ENCODE results near the gene BCORL1. TPM values are rescaled to one million over a fixed set of nuclear protein-coding genes. Genes with fewer than 3 reads are reported as not detected.

The BCORL1 gene
- total and polyA plus RNA-seq, 2 experiments from 2014 or later: 3.4 to 9.2 TPM

GRCh38 chrX:130032552-130032951 lies 50.1 kb downstream of the BCORL1 start:
- DNase-seq (ENCODE audit: low spot score): no peak
- Histone ChIP-seq H3K4me3 (no peak overlapping the region), H3K27ac (no peak overlapping the region), H3K9me3 (ENCODE audit: low read depth) (no peaks in the 10 kb centered on the region), H3K9me2 (replicated peaks; ENCODE audit: insufficient read depth) (no peaks in the 10 kb centered on the region), H3K4me2 (no peak overlapping the region), H2AFZ (no peak overlapping the region), H3K36me3 (replicated peaks; ENCODE audit: insufficient read depth, low read depth) (no peaks in the 10 kb centered on the region), H3K79me2 (no peaks in the 10 kb centered on the region), H3K27me3 (no peaks in the 10 kb centered on the region), H3K4me1 (ENCODE audit: insufficient read depth) (no peaks in the 10 kb centered on the region), H4K20me1 (ENCODE audit: insufficient read depth, poor library complexity, severe bottlenecking) (no peaks in the 10 kb centered on the region)
- TF ChIP-seq EZH2phosphoT487 (IDR thresholded peaks at IDR 0.05; ENCODE audit: low read depth, severe bottlenecking, unreplicated experiment) (no peak), CTCF (IDR thresholded peaks at IDR 0.05; ENCODE audit: poor library complexity) (no peak), EZH2 (IDR thresholded peaks at IDR 0.05; ENCODE audit: borderline replicate concordance) (no peak)
- WGBS (ENCODE audit: low lambda C conversion rate, missing lambda C conversion rate): 76% methylated on average over 3 of the region's 3 CpGs

- 69% methylated on average over 7 of the region's 7 CpGs for WGBS (ENCODE audit: low lambda C conversion rate, missing lambda C conversion rate)
- Histone ChIP-seq H3K36me3 (replicated peaks; ENCODE audit: insufficient read depth, low read depth) (no peaks in the 10 kb centered on the region), H3K4me2 (no peak overlapping the region), H3K4me1 (ENCODE audit: insufficient read depth) (no peaks in the 10 kb centered on the region), H3K27ac (no peak overlapping the region), H3K79me2 (no peaks in the 10 kb centered on the region), H2AFZ (no peak overlapping the region), H3K27me3 (no peaks in the 10 kb centered on the region), H3K4me3 (no peak overlapping the region), H3K9me2 (replicated peaks; ENCODE audit: insufficient read depth) (no peaks in the 10 kb centered on the region), H4K20me1 (ENCODE audit: insufficient read depth, poor library complexity, severe bottlenecking) (no peaks in the 10 kb centered on the region), H3K9me3 (ENCODE audit: low read depth) (no peaks in the 10 kb centered on the region)
- no peak for DNase-seq (ENCODE audit: low spot score)
- TF ChIP-seq CTCF (IDR thresholded peaks at IDR 0.05; ENCODE audit: poor library complexity) (no peak), EZH2 (IDR thresholded peaks at IDR 0.05; ENCODE audit: borderline replicate concordance) (no peak), EZH2phosphoT487 (IDR thresholded peaks at IDR 0.05; ENCODE audit: low read depth, severe bottlenecking, unreplicated experiment) (no peak)
Observed at GRCh38 chrX:130034178-130034577, 51.7 kb downstream of the BCORL1 start.

- Histone ChIP-seq H3K27me3 (no peaks in the 10 kb centered on the region), H3K36me3 (replicated peaks; ENCODE audit: insufficient read depth, low read depth) (no peaks in the 10 kb centered on the region), H3K9me3 (ENCODE audit: low read depth) (no peaks in the 10 kb centered on the region), H3K79me2 (no peaks in the 10 kb centered on the region), H3K9me2 (replicated peaks; ENCODE audit: insufficient read depth) (no peaks in the 10 kb centered on the region), H3K4me3 (no peak overlapping the region), H4K20me1 (ENCODE audit: insufficient read depth, poor library complexity, severe bottlenecking) (no peaks in the 10 kb centered on the region), H3K4me2 (no peak overlapping the region), H3K4me1 (ENCODE audit: insufficient read depth) (no peaks in the 10 kb centered on the region), H3K27ac (no peak overlapping the region), H2AFZ (no peak overlapping the region)
- no peak for TF ChIP-seq EZH2phosphoT487 (IDR thresholded peaks at IDR 0.05; ENCODE audit: low read depth, severe bottlenecking, unreplicated experiment)
- TF ChIP-seq CTCF (IDR thresholded peaks at IDR 0.05; ENCODE audit: poor library complexity): no peak
- no peak for TF ChIP-seq EZH2 (IDR thresholded peaks at IDR 0.05; ENCODE audit: borderline replicate concordance)
- WGBS (ENCODE audit: low lambda C conversion rate, missing lambda C conversion rate): 100% methylated on average over 2 of the region's 2 CpGs
- no peak for DNase-seq (ENCODE audit: low spot score)
Observed at GRCh38 chrX:130039847-130040246, 57.4 kb downstream of the BCORL1 start.

- H3K27ac ChIP-seq: no peak overlapping the region
- no peak for DNase-seq (ENCODE audit: low spot score)
- H3K9me3 ChIP-seq (ENCODE audit: low read depth): no peaks in the 10 kb centered on the region
- H3K27me3 ChIP-seq: no peaks in the 10 kb centered on the region
- TF ChIP-seq EZH2phosphoT487 (IDR thresholded peaks at IDR 0.05; ENCODE audit: low read depth, severe bottlenecking, unreplicated experiment) (no peak), EZH2 (IDR thresholded peaks at IDR 0.05; ENCODE audit: borderline replicate concordance) (no peak), CTCF (IDR thresholded peaks at IDR 0.05; ENCODE audit: poor library complexity) (no peak)
- 92% methylated on average over 5 of the region's 5 CpGs for WGBS (ENCODE audit: low lambda C conversion rate, missing lambda C conversion rate)
- H3K4me1 ChIP-seq (ENCODE audit: insufficient read depth): no peaks in the 10 kb centered on the region
- H3K4me3 ChIP-seq: no peak overlapping the region
- H3K36me3 ChIP-seq (replicated peaks; ENCODE audit: insufficient read depth, low read depth): no peaks in the 10 kb centered on the region
- no peak overlapping the region for H2AFZ ChIP-seq
- no peaks in the 10 kb centered on the region for H4K20me1 ChIP-seq (ENCODE audit: insufficient read depth, poor library complexity, severe bottlenecking)
- no peaks in the 10 kb centered on the region for H3K9me2 ChIP-seq (replicated peaks; ENCODE audit: insufficient read depth)
- no peak overlapping the region for H3K4me2 ChIP-seq
- no peaks in the 10 kb centered on the region for H3K79me2 ChIP-seq
Observed at GRCh38 chrX:130047416-130047815, 65.0 kb downstream of the BCORL1 start.

All from hepatocyte (in vitro differentiated cells).